ENCODE measurements around the gene C20orf202.

C20orf202 gene

GRCh38 chr20:1196634-1197033 lies 6.6 kb upstream of the C20orf202 start:
- no peak for TF ChIP-seq MYC (IDR thresholded peaks at IDR 0.05; ENCODE audit: low read depth, low read length)
- no peak for TF ChIP-seq POLR2A (IDR thresholded peaks at IDR 0.05; ENCODE audit: extremely low read depth, insufficient read length)
- TF ChIP-seq MAX (IDR thresholded peaks at IDR 0.05; ENCODE audit: low read depth, low read length), result no peak
- TF ChIP-seq, protein P1, sequence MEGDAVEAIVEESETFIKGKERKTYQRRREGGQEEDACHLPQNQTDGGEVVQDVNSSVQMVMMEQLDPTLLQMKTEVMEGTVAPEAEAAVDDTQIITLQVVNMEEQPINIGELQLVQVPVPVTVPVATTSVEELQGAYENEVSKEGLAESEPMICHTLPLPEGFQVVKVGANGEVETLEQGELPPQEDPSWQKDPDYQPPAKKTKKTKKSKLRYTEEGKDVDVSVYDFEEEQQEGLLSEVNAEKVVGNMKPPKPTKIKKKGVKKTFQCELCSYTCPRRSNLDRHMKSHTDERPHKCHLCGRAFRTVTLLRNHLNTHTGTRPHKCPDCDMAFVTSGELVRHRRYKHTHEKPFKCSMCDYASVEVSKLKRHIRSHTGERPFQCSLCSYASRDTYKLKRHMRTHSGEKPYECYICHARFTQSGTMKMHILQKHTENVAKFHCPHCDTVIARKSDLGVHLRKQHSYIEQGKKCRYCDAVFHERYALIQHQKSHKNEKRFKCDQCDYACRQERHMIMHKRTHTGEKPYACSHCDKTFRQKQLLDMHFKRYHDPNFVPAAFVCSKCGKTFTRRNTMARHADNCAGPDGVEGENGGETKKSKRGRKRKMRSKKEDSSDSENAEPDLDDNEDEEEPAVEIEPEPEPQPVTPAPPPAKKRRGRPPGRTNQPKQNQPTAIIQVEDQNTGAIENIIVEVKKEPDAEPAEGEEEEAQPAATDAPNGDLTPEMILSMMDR (IDR thresholded peaks at IDR 0.05; ENCODE audit: low read depth, low read length), result no peak
- peak; percentile 38 for DNase-seq (ENCODE audit: low read depth)
- no peak overlapping the region for H3K4me3 ChIP-seq (ENCODE audit: low read depth, low read length)

- no peak for TF ChIP-seq POLR2A (IDR thresholded peaks at IDR 0.05; ENCODE audit: extremely low read depth, insufficient read length)
- no peak for TF ChIP-seq MAX (IDR thresholded peaks at IDR 0.05; ENCODE audit: low read depth, low read length)
- no peak for TF ChIP-seq MYC (IDR thresholded peaks at IDR 0.05; ENCODE audit: low read depth, low read length)
- TF ChIP-seq, protein P1 (IDR thresholded peaks at IDR 0.05; ENCODE audit: low read depth, low read length), result no peak
- DNase-seq (ENCODE audit: low read depth), result no peak
- H3K4me3 ChIP-seq (ENCODE audit: low read depth, low read length), result no peak overlapping the region
Observed at GRCh38 chr20:1197801-1198200, 5.5 kb upstream of the C20orf202 start.

DNA sequence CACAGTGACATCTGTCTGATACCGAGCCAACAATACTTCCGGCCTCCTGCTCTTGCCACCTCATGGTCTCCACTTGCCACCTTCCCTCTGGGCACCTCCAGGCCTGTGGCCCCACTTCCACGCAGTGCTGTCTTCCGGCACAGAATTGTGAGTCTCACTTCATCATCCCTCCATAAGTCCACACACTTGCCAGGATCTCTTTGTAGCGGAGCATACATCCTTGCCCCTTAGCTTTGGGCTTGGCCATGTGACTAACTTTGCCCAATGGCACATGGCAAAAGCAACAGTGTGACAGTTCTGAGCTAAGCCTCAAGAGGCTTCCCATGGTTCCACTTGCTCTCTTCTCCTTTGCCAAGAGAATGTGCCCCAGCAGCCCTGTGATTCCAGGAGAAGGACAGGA lies 4.5 kb upstream of the C20orf202 start:
- no peak overlapping the region for H3K4me3 ChIP-seq (ENCODE audit: low read depth, low read length)
- DNase-seq (ENCODE audit: low read depth), result no peak
- TF ChIP-seq POLR2A (IDR thresholded peaks at IDR 0.05; ENCODE audit: extremely low read depth, insufficient read length), result no peak

DNA sequence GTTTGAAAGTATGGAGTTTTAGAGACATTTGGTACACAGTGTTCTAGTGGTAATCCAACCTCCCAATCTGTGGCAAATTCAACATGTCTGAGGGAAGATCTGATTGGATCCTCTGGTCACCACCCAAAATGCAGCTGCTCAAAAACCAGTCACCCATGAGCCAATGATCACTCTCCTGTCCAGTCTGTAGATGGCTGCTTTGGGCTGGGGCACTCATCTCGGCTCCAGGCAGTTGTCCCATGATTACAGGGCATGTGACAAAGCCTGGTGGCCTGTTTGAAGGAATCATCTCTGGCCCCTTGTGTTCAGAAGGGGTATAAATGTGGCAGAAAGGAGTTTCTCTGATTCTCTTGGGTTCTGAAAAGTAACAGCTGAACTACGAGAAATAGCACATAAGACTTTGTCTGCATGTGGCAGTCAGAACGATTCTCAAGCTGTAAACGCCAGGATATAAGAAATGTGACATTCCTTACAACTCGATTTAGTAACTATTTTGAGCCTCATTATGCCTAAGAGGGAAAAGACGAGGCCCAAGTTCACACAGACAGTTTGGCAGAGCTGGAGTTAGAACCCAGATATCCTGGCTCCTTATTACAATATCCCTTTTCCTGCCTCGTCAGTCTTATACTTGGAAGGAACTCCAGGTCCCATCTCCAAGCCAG lies 3.9 kb upstream of the C20orf202 start:
- TF ChIP-seq, protein P1 (IDR thresholded peaks at IDR 0.05; ENCODE audit: low read depth, low read length), result no peak
- TF ChIP-seq MAX (IDR thresholded peaks at IDR 0.05; ENCODE audit: low read depth, low read length) (no peak), MYC (IDR thresholded peaks at IDR 0.05; ENCODE audit: low read depth, low read length) (no peak), POLR2A (IDR thresholded peaks at IDR 0.05; ENCODE audit: extremely low read depth, insufficient read length) (no peak)
- no peak overlapping the region for H3K4me3 ChIP-seq (ENCODE audit: low read depth, low read length)
- DNase-seq (ENCODE audit: low read depth), result no peak

- TF ChIP-seq, protein P1 (IDR thresholded peaks at IDR 0.05; ENCODE audit: low read depth, low read length), result no peak
- no peak for TF ChIP-seq MYC (IDR thresholded peaks at IDR 0.05; ENCODE audit: low read depth, low read length)
- TF ChIP-seq POLR2A (IDR thresholded peaks at IDR 0.05; ENCODE audit: extremely low read depth, insufficient read length), result no peak
- TF ChIP-seq MAX (IDR thresholded peaks at IDR 0.05; ENCODE audit: low read depth, low read length), result no peak
- DNase-seq (ENCODE audit: low read depth), result no peak
- H3K4me3 ChIP-seq (ENCODE audit: low read depth, low read length), result no peak overlapping the region
Observed at GRCh38 chr20:1199964-1200363, 3.3 kb upstream of the C20orf202 start.

DNA sequence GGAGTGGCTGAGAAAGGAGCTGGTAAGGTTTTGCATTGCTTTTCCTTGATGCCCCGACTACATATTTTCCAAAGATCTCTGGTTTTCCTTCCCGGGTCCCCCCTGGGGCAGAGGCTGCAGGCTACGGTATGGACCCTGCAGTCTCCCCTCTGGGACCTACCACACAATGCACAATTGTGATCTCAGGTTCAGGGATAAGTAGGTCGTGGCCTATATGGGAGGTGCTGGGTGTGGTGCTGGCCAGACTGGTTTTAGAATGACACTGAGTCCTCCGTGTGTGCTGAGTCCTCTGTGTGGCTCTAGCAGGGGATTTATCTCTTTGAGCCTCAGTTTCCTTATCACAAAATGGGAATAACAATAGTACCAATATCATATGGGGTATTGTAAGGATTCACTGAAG lies 376 bp downstream of the C20orf202 start:
- TF ChIP-seq POLR2A (IDR thresholded peaks at IDR 0.05; ENCODE audit: extremely low read depth, insufficient read length), result no peak
- TF ChIP-seq MYC (IDR thresholded peaks at IDR 0.05; ENCODE audit: low read depth, low read length), result no peak
- TF ChIP-seq, protein P1 (IDR thresholded peaks at IDR 0.05; ENCODE audit: low read depth, low read length), result no peak
- no peak for TF ChIP-seq MAX (IDR thresholded peaks at IDR 0.05; ENCODE audit: low read depth, low read length)
- no peak for DNase-seq (ENCODE audit: low read depth)
- no peak overlapping the region for H3K4me3 ChIP-seq (ENCODE audit: low read depth, low read length)

Measured in NB4 (cell line).